HUES48 (cell line): Measurements from ENCODE around the gene SMCO2.

Source experiments
- H3K27ac ChIP-seq: one replicate; pipeline ENCODE4 v1.7.0; 2013; ENCODE audit warnings: low read depth, low read length, inconsistent platforms
- H3K27me3 ChIP-seq: 2 replicates; pipeline ENCODE4 v1.6.1; 2013; ENCODE audit warnings: mild to moderate bottlenecking, low read length; ENCODE audit not compliant: control insufficient read depth, insufficient read depth
- H3K36me3 ChIP-seq: 2 replicates; pipeline ENCODE4 v1.6.1; 2013; ENCODE audit warnings: low read length; ENCODE audit not compliant: control insufficient read depth, insufficient read depth
- H3K4me1 ChIP-seq: 2 replicates; pipeline ENCODE4 v1.6.1; 2013; ENCODE audit warnings: mild to moderate bottlenecking, low read length; ENCODE audit not compliant: control insufficient read depth, insufficient read depth
- H3K4me3 ChIP-seq: 2 replicates; pipeline ENCODE4 v1.5.1; 2013; ENCODE audit warnings: mild to moderate bottlenecking, low read depth, low read length
- H3K9ac ChIP-seq: 2 replicates; pipeline ENCODE4 v1.6.1; 2013; ENCODE audit warnings: mild to moderate bottlenecking, low read depth, low read length, moderate library complexity
- H3K9me3 ChIP-seq: 2 replicates; pipeline ENCODE4 v1.6.1; 2013; ENCODE audit warnings: low read length; ENCODE audit not compliant: control insufficient read depth, insufficient read depth

The SMCO2 gene

GRCh38 chr12:27498761-27499160, 52.2 kb downstream of the SMCO2 start:
- H3K9me3 ChIP-seq: no peaks in the 10 kb centered on the region
- no peak overlapping the region for H3K4me3 ChIP-seq
- no peaks in the 10 kb centered on the region for H3K27me3 ChIP-seq
- no peaks in the 10 kb centered on the region for H3K36me3 ChIP-seq
- no peaks in the 10 kb centered on the region for H3K4me1 ChIP-seq
- H3K27ac ChIP-seq: no peak overlapping the region
- H3K9ac ChIP-seq: no peak overlapping the region

GRCh38 chr12:27499377-27499776, 52.8 kb downstream of the SMCO2 start:
- Histone ChIP-seq H3K27ac (no peak overlapping the region), H3K9ac (no peak overlapping the region), H3K36me3 (no peaks in the 10 kb centered on the region), H3K4me3 (no peak overlapping the region), H3K4me1 (no peaks in the 10 kb centered on the region), H3K9me3 (no peaks in the 10 kb centered on the region), H3K27me3 (no peaks in the 10 kb centered on the region)

GRCh38 chr12:27500546-27500945, 54.0 kb downstream of the SMCO2 start:
- no peaks in the 10 kb centered on the region for H3K36me3 ChIP-seq
- no peaks in the 10 kb centered on the region for H3K9me3 ChIP-seq
- H3K4me1 ChIP-seq: no peaks in the 10 kb centered on the region
- H3K4me3 ChIP-seq: no peak overlapping the region
- no peak overlapping the region for H3K9ac ChIP-seq
- no peak overlapping the region for H3K27ac ChIP-seq
- H3K27me3 ChIP-seq: no peaks in the 10 kb centered on the region

GRCh38 chr12:27502021-27502435, 55.5 kb downstream of the SMCO2 start:
- Histone ChIP-seq H3K9me3 (no peaks in the 10 kb centered on the region), H3K27me3 (no peaks in the 10 kb centered on the region), H3K4me1 (no peaks in the 10 kb centered on the region), H3K4me3 (no peak overlapping the region), H3K36me3 (no peaks in the 10 kb centered on the region), H3K9ac (no peak overlapping the region), H3K27ac (no peak overlapping the region)

- Histone ChIP-seq H3K9ac (no peak overlapping the region), H3K27ac (no peak overlapping the region), H3K36me3 (no peaks in the 10 kb centered on the region), H3K27me3 (no peaks in the 10 kb centered on the region), H3K9me3 (no peaks in the 10 kb centered on the region), H3K4me1 (no peaks in the 10 kb centered on the region), H3K4me3 (no peak overlapping the region)
Observed at GRCh38 chr12:27504507-27504906, 58.0 kb downstream of the SMCO2 start.

GRCh38 chr12:27505109-27505508, 58.6 kb downstream of the SMCO2 start:
- H3K9me3 ChIP-seq: no peaks in the 10 kb centered on the region
- H3K27ac ChIP-seq: no peak overlapping the region
- no peaks in the 10 kb centered on the region for H3K36me3 ChIP-seq
- H3K4me3 ChIP-seq: no peak overlapping the region
- H3K4me1 ChIP-seq: no peaks in the 10 kb centered on the region
- no peaks in the 10 kb centered on the region for H3K27me3 ChIP-seq
- H3K9ac ChIP-seq: no peak overlapping the region

- Histone ChIP-seq H3K36me3 (no peaks in the 10 kb centered on the region), H3K27ac (no peak overlapping the region), H3K4me1 (no peaks in the 10 kb centered on the region), H3K27me3 (no peaks in the 10 kb centered on the region), H3K9me3 (no peaks in the 10 kb centered on the region), H3K4me3 (no peak overlapping the region), H3K9ac (no peak overlapping the region)
Observed at GRCh38 chr12:27505761-27506160, 59.2 kb downstream of the SMCO2 start.

- H3K4me3 ChIP-seq: no peak overlapping the region
- H3K4me1 ChIP-seq: no peaks in the 10 kb centered on the region
- H3K9me3 ChIP-seq: no peaks in the 10 kb centered on the region
- H3K27ac ChIP-seq: no peak overlapping the region
- no peaks in the 10 kb centered on the region for H3K27me3 ChIP-seq
- H3K9ac ChIP-seq: no peak overlapping the region
- no peaks in the 10 kb centered on the region for H3K36me3 ChIP-seq
Observed at GRCh38 chr12:27506645-27507189, 60.2 kb downstream of the SMCO2 start.

GRCh38 chr12:27508736-27509431, 62.3 kb downstream of the SMCO2 start:
- Histone ChIP-seq H3K4me1 (no peaks in the 10 kb centered on the region), H3K4me3 (no peak overlapping the region), H3K27me3 (no peaks in the 10 kb centered on the region), H3K27ac (no peak overlapping the region), H3K9ac (no peak overlapping the region), H3K36me3 (no peaks in the 10 kb centered on the region), H3K9me3 (no peaks in the 10 kb centered on the region)

GRCh38 chr12:27511031-27511722, 64.6 kb downstream of the SMCO2 start:
- Histone ChIP-seq H3K4me1 (peaks cover 8% of the 10 kb centered on the region; the same call in 1 of the 2 replicates), H3K27ac (no peak overlapping the region), H3K9ac (no peak overlapping the region), H3K27me3 (no peaks in the 10 kb centered on the region), H3K4me3 (no peak overlapping the region), H3K9me3 (no peaks in the 10 kb centered on the region), H3K36me3 (no peaks in the 10 kb centered on the region)

- no peaks in the 10 kb centered on the region for H3K27me3 ChIP-seq
- H3K36me3 ChIP-seq: no peaks in the 10 kb centered on the region
- H3K27ac ChIP-seq: no peak overlapping the region
- no peak overlapping the region for H3K4me3 ChIP-seq
- H3K9ac ChIP-seq: no peak overlapping the region
- H3K9me3 ChIP-seq: no peaks in the 10 kb centered on the region
- H3K4me1 ChIP-seq: peaks cover 8% of the 10 kb centered on the region; the same call in 1 of the 2 replicates
Observed at GRCh38 chr12:27511723-27512045, 65.1 kb downstream of the SMCO2 start.
